Activated CD4-positive, alpha-beta T cell treated with anti-CD3 and anti-CD28 coated beads for 24 hours (primary cell): ENCODE measurements around the gene ASTN2.
"Not testable (repeated sequence)": the region's sequence is repeated elsewhere in the genome, so short reads cannot be mapped to it uniquely, and the experiment has no call there.

ENCODE experiments used
- DNase-seq, 2 donors: peaks; one replicate each; pipeline ENCODE4 v3.0.0-alpha.2; 2020; ENCODE audit warnings: low read depth in 2 of 2

Gene ASTN2

GRCh38 chr9:116700882-116701865, 713.7 kb downstream of the ASTN2 start:
- no peak for DNase-seq

GRCh38 chr9:116700279-116700678, 714.6 kb downstream of the ASTN2 start:
- no peak for DNase-seq

- DNase-seq: no peak
Observed at GRCh38 chr9:116697887-116698286, 717.0 kb downstream of the ASTN2 start.

GRCh38 chr9:116697362-116697761, 717.5 kb downstream of the ASTN2 start:
- no peak for DNase-seq

- no peak for DNase-seq
Observed at GRCh38 chr9:116695438-116695837, 719.4 kb downstream of the ASTN2 start.

- DNase-seq: no peak
Observed at GRCh38 chr9:116694785-116695291, 720.0 kb downstream of the ASTN2 start.

- no peak for DNase-seq
Observed at GRCh38 chr9:116693233-116693731, 721.6 kb downstream of the ASTN2 start.

GRCh38 chr9:116692616-116693015, 722.2 kb downstream of the ASTN2 start:
- DNase-seq: no peak

GRCh38 chr9:116691607-116692006, 723.2 kb downstream of the ASTN2 start:
- no peak for DNase-seq

- DNase-seq: not testable (repeated sequence)
Observed at GRCh38 chr9:116690805-116691204, 724.1 kb downstream of the ASTN2 start.

GRCh38 chr9:116689486-116690032, 725.3 kb downstream of the ASTN2 start:
- DNase-seq: no peak

- no peak for DNase-seq
Observed at GRCh38 chr9:116688806-116689485, 725.9 kb downstream of the ASTN2 start.

GRCh38 chr9:116687754-116688135, 727.1 kb downstream of the ASTN2 start:
- DNase-seq: no peak

- DNase-seq: peak; percentile 92 to 96
Observed at GRCh38 chr9:116687074-116687753, 727.6 kb downstream of the ASTN2 start, which contains the start of gene TRIM32. TSS of gene TRIM32 (plus strand) at chr9:116687305. CDS start at chr9:116697743, 10,438 bp downstream.

GRCh38 chr9:116686693-116687073, 728.2 kb downstream of the ASTN2 start:
- DNase-seq: no peak

- DNase-seq: no peak
Observed at GRCh38 chr9:116686135-116686534, 728.7 kb downstream of the ASTN2 start.

- DNase-seq: no peak
Observed at GRCh38 chr9:116685166-116685565, 729.7 kb downstream of the ASTN2 start.

- no peak for DNase-seq
Observed at GRCh38 chr9:116683535-116683934, 731.3 kb downstream of the ASTN2 start.

GRCh38 chr9:116674210-116674980, 740.5 kb downstream of the ASTN2 start:
- DNase-seq: no peak

- no peak for DNase-seq
Observed at GRCh38 chr9:116673375-116673774, 741.5 kb downstream of the ASTN2 start.

GRCh38 chr9:116671605-116672004, 743.3 kb downstream of the ASTN2 start:
- DNase-seq: no peak
